ENCODE data around the gene CTF1. TPM values are rescaled to one million over a fixed set of nuclear protein-coding genes. Genes with fewer than 3 reads are reported as not detected.
A peak's percentile ranks its signal among the peaks of the same experiment; 100 is the strongest.

Gene CTF1
- total and polyA plus RNA-seq, 2 experiments from 2014 or later = 4.9 to 14.0 TPM

GRCh38 chr16:30925995-30926811, 29.8 kb downstream of the CTF1 start:
- DNase-seq (ENCODE audit: low read depth in 1 of 2, low spot score in 1 of 2) = no peak
- H3K27ac ChIP-seq = peak overlapping the region; percentile 66
- peaks cover 9% of the 10 kb centered on the region for H3K36me3 ChIP-seq

GRCh38 chr16:30926937-30927788, 30.7 kb downstream of the CTF1 start:
- Histone ChIP-seq H3K27me3 (no peaks in the 10 kb centered on the region), H3K36me3 (peaks cover 12% of the 10 kb centered on the region), H3K9me3 (ENCODE audit: low read depth) (no peaks in the 10 kb centered on the region), H3K27ac (peak overlapping the region; percentile 66), H3K4me1 (ENCODE audit: low read depth) (peaks cover 18% of the 10 kb centered on the region), H3K4me3 (no peak overlapping the region)
- no peak for DNase-seq (ENCODE audit: low read depth in 1 of 2, low spot score in 1 of 2)
- TF ChIP-seq, protein P1, sequence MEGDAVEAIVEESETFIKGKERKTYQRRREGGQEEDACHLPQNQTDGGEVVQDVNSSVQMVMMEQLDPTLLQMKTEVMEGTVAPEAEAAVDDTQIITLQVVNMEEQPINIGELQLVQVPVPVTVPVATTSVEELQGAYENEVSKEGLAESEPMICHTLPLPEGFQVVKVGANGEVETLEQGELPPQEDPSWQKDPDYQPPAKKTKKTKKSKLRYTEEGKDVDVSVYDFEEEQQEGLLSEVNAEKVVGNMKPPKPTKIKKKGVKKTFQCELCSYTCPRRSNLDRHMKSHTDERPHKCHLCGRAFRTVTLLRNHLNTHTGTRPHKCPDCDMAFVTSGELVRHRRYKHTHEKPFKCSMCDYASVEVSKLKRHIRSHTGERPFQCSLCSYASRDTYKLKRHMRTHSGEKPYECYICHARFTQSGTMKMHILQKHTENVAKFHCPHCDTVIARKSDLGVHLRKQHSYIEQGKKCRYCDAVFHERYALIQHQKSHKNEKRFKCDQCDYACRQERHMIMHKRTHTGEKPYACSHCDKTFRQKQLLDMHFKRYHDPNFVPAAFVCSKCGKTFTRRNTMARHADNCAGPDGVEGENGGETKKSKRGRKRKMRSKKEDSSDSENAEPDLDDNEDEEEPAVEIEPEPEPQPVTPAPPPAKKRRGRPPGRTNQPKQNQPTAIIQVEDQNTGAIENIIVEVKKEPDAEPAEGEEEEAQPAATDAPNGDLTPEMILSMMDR (IDR thresholded peaks at IDR 0.05; ENCODE audit: low read depth, low read length) = no peak

More at GRCh38 chr16:30925995-30926811, 29.8 kb downstream of the CTF1 start:
- TF ChIP-seq, protein P1 (IDR thresholded peaks at IDR 0.05; ENCODE audit: low read depth, low read length) = no peak
- no peaks in the 10 kb centered on the region for H3K9me3 ChIP-seq (ENCODE audit: low read depth)
- H3K4me1 ChIP-seq (ENCODE audit: low read depth) = peaks cover 13% of the 10 kb centered on the region
- H3K4me3 ChIP-seq = no peak overlapping the region
- H3K27me3 ChIP-seq = no peaks in the 10 kb centered on the region

- H3K4me3 ChIP-seq = no peak overlapping the region
- H3K4me1 ChIP-seq (ENCODE audit: low read depth) = peaks cover 18% of the 10 kb centered on the region
- peak overlapping the region; percentile 66 for H3K27ac ChIP-seq
- H3K36me3 ChIP-seq = peaks cover 15% of the 10 kb centered on the region
- DNase-seq (ENCODE audit: low read depth in 1 of 2, low spot score in 1 of 2) = peak; percentile 40 to 84
- TF ChIP-seq, protein P1 (IDR thresholded peaks at IDR 0.05; ENCODE audit: low read depth, low read length) = no peak
- no peaks in the 10 kb centered on the region for H3K27me3 ChIP-seq
- no peaks in the 10 kb centered on the region for H3K9me3 ChIP-seq (ENCODE audit: low read depth)
Measured at GRCh38 chr16:30927789-30928378, 31.5 kb downstream of the CTF1 start.

DNA sequence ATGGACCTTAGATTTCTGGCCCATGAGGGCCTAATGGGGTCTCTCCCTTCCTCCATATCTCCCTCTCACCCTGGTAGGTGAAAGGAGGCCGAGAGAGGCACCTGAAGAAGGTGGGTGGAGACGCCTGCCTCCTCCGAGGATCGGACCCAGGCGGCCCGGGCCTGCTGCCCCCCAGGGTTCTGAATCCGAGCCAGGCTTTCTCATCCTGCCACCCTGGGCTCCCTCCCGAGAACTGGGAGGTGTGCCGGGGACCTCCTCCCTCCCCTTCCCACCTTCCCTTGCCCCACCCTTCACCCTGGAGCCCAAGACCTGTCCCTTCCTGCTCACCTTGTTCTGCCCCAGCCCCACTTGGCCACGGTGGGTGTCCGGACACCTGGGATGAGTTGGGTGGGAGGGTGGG, 32.0 kb downstream of the CTF1 start:
- Histone ChIP-seq H3K27ac (no peak overlapping the region), H3K36me3 (peaks cover 15% of the 10 kb centered on the region), H3K4me3 (no peak overlapping the region), H3K4me1 (ENCODE audit: low read depth) (peaks cover 18% of the 10 kb centered on the region), H3K9me3 (ENCODE audit: low read depth) (no peaks in the 10 kb centered on the region), H3K27me3 (no peaks in the 10 kb centered on the region)
- TF ChIP-seq, protein P1 (IDR thresholded peaks at IDR 0.05; ENCODE audit: low read depth, low read length) = no peak
- no peak for DNase-seq (ENCODE audit: low read depth in 1 of 2, low spot score in 1 of 2)

DNA sequence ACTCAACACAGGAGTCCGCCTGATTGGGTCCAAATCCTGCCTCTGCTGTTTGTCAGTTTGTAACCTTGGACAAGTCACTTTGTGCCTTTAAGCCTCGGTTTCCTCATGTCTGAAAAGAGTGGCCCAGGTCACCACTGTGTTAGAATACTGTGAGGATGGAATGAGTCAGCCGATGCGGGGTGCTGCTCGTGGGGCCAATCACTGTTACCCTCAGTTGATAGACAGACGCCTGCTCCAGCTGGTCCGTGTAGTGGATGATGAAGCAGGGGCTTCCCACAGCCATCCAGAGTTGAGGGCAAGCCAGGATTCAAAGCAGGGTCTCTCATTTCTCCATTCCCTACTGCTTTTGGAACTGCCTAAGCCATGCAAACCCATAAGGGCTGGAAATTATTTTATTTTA, 32.8 kb downstream of the CTF1 start:
- no peak for DNase-seq (ENCODE audit: low read depth in 1 of 2, low spot score in 1 of 2)
- Histone ChIP-seq H3K4me3 (no peak overlapping the region), H3K9me3 (ENCODE audit: low read depth) (no peaks in the 10 kb centered on the region), H3K27me3 (no peaks in the 10 kb centered on the region), H3K27ac (no peak overlapping the region), H3K4me1 (ENCODE audit: low read depth) (peaks cover 18% of the 10 kb centered on the region), H3K36me3 (peaks cover 15% of the 10 kb centered on the region)
- TF ChIP-seq, protein P1 (IDR thresholded peaks at IDR 0.05; ENCODE audit: low read depth, low read length) = no peak
